CD8-positive, alpha-beta memory T cell (primary cell): ENCODE data around the gene OBP2A. TPM values are rescaled to one million over a fixed set of nuclear protein-coding genes. Genes with fewer than 3 reads are reported as not detected.

Experiments used
- CTCF ChIA-PET: fragments of 350-600 bp; sonication (Branson Sonifier 250); formaldehyde crosslinking; loops from one replicate; lab custom pipeline; 2021; ENCODE audit warnings: antibody characterized with exemption; lab: Charles Lee
- POLR2A ChIA-PET: fragments of 350-600 bp; sonication (Branson Sonifier 250); formaldehyde crosslinking; loops from one replicate; lab custom pipeline; 2021; ENCODE audit warnings: antibody characterized with exemption; lab: Charles Lee
- DNase-seq, 5 donors: peaks; one replicate each; pipeline versions ENCODE4 v3.0.0 to v3.0.0-alpha.2; 2020 to 2022; ENCODE audit warnings: mixed read lengths in 1 of 5
- H3K27ac ChIP-seq: one replicate; pipeline ENCODE4 v1.7.0; 2013; ENCODE audit warnings: low read depth, mild to moderate bottlenecking, low read length, moderate library complexity
- H3K27me3 ChIP-seq: 2 replicates; pipeline ENCODE4 v1.7.0; 2013; ENCODE audit warnings: low read length, mild to moderate bottlenecking; ENCODE audit not compliant: insufficient read depth, poor library complexity, severe bottlenecking
- H3K36me3 ChIP-seq: 2 replicates; pipeline ENCODE4 v1.7.0; 2013; ENCODE audit warnings: mild to moderate bottlenecking, low read length, moderate library complexity; ENCODE audit not compliant: insufficient read depth
- H3K4me1 ChIP-seq: 2 replicates; pipeline ENCODE4 v1.7.0; 2013; ENCODE audit warnings: mild to moderate bottlenecking, low read length, moderate library complexity; ENCODE audit not compliant: insufficient read depth
- H3K4me3 ChIP-seq: 2 replicates; pipeline ENCODE4 v1.7.0; 2013; ENCODE audit warnings: mild to moderate bottlenecking, low read length
- H3K9me3 ChIP-seq: 2 replicates; pipeline ENCODE4 v1.7.0; 2013; ENCODE audit warnings: mild to moderate bottlenecking, low read length
- H3K27ac Mint-ChIP-seq, 8 donors: one replicate each; pipeline ENCODE4 v1.8.0; 2020 to 2021; ENCODE audit warnings: mixed read lengths in 8 of 8, mild to moderate bottlenecking in 6 of 8, inconsistent platforms in 3 of 8, moderate library complexity in 3 of 8
- H3K27me3 Mint-ChIP-seq, 2 donors: one replicate each; pipeline ENCODE4 v1.8.0; 2020 to 2021; ENCODE audit warnings: mixed read lengths in 2 of 2, mild to moderate bottlenecking in 1 of 2, moderate library complexity in 1 of 2
- H3K36me3 Mint-ChIP-seq, 3 donors: one replicate each; pipeline ENCODE4 v1.8.0; 2020 to 2021; ENCODE audit warnings: mixed read lengths in 3 of 3, inconsistent platforms in 1 of 3, mild to moderate bottlenecking in 1 of 3
- H3K4me1 Mint-ChIP-seq, 3 donors: one replicate each; pipeline ENCODE4 v1.8.0; 2020 to 2021; ENCODE audit warnings: mixed read lengths in 3 of 3, inconsistent platforms in 1 of 3, mild to moderate bottlenecking in 1 of 3
- H3K4me3 Mint-ChIP-seq, 7 donors: one replicate each; pipeline ENCODE4 v1.8.0; 2020 to 2021; ENCODE audit warnings: mixed read lengths in 7 of 7, mild to moderate bottlenecking in 6 of 7, moderate library complexity in 4 of 7, inconsistent platforms in 2 of 7
- H3K9me3 Mint-ChIP-seq, 5 donors: one replicate each; pipeline ENCODE4 v1.8.0; 2020 to 2022; ENCODE audit warnings: mixed read lengths in 5 of 5, mild to moderate bottlenecking in 3 of 5, moderate library complexity in 2 of 5, inconsistent platforms in 1 of 5
- polyA plus RNA-seq: library from polyadenylated mRNA; unstranded; fragments of 300-500 nt; fragmentation: Illumina TruSeq; gene quantifications from one replicate; pipeline ENCODE4 v1.2.3, GENCODE V29; 2021
- total RNA-seq, 2 experiments: library from RNA; stranded (reverse); gene quantifications; one replicate each; pipeline ENCODE4 v1.2.3, GENCODE V29; 2021

The OBP2A gene
- total and polyA plus RNA-seq, 3 experiments from 2014 or later, result not detected

DNA sequence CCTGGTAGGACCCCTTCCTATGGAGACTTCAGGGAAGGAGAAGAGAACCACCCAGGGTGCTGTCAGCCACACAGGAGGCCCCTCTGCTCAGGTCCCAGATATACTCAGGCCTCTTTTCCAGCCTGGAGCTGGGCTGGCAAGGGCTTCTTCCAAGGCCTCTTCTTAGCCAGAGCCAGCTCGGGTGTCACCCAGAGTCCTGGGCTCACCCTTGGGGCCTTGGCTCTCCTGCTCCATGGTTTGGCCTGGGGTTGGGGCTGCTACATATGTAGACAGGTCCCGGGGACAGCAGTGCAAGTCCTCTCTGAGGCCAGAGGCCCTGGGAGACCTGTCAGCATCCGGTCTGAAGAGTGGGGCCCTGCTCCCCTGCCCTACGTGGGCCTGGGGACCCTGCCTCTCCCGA lies 38.4 kb downstream of the OBP2A start:
- POLR2A ChIA-PET, result no interaction called here
- H3K27me3 Mint-ChIP-seq, result peaks cover 0 to 20% of the 10 kb centered on the region in 2 donors
- no peak overlapping the region for H3K27ac ChIP-seq
- H3K9me3 Mint-ChIP-seq, result no peaks in the 10 kb centered on the region
- CTCF ChIA-PET, result no interaction called here
- H3K4me3 ChIP-seq, result no peak overlapping the region
- no peaks in the 10 kb centered on the region for H3K36me3 Mint-ChIP-seq
- DNase-seq, result peak in 1 of 5 donors; percentile 25
- H3K27me3 ChIP-seq, result no peaks in the 10 kb centered on the region
- H3K9me3 ChIP-seq, result no peaks in the 10 kb centered on the region
- no peaks in the 10 kb centered on the region for H3K4me1 ChIP-seq
- no peak overlapping the region for H3K27ac Mint-ChIP-seq
- no peaks in the 10 kb centered on the region for H3K36me3 ChIP-seq
- no peak overlapping the region for H3K4me3 Mint-ChIP-seq
- no peaks in the 10 kb centered on the region for H3K4me1 Mint-ChIP-seq

DNA sequence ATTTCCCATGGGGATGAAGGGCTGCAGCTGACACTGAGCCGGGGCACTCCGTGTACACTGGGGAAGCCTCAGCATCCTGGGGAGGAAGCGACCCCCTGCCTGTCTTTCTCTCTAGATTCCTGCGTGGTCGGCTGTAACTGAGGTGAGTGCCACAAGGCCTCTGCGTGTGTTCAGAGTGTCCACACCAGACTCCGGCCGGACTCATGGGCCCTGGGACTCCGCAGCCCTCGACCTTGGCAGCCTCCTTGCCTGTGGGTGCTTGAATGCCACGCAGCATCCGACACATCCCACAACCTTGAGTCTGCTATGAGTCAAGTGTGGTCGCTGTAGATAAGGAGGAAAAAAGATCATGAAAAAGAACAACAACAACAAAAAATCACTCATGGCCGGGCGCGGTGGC lies 39.0 kb downstream of the OBP2A start:
- Mint-ChIP-seq H3K4me1 (no peaks in the 10 kb centered on the region), H3K36me3 (no peaks in the 10 kb centered on the region), H3K4me3 (no peak overlapping the region), H3K27ac (no peak overlapping the region), H3K9me3 (no peaks in the 10 kb centered on the region), H3K27me3 (peaks cover 0 to 24% of the 10 kb centered on the region in 2 donors)
- Histone ChIP-seq H3K9me3 (no peaks in the 10 kb centered on the region), H3K4me1 (no peaks in the 10 kb centered on the region), H3K4me3 (no peak overlapping the region), H3K36me3 (no peaks in the 10 kb centered on the region), H3K27ac (no peak overlapping the region), H3K27me3 (no peaks in the 10 kb centered on the region)
- DNase-seq, result peak in 1 of 5 donors; percentile 29
- ChIA-PET CTCF (no interaction called here), POLR2A (no interaction called here)

DNA sequence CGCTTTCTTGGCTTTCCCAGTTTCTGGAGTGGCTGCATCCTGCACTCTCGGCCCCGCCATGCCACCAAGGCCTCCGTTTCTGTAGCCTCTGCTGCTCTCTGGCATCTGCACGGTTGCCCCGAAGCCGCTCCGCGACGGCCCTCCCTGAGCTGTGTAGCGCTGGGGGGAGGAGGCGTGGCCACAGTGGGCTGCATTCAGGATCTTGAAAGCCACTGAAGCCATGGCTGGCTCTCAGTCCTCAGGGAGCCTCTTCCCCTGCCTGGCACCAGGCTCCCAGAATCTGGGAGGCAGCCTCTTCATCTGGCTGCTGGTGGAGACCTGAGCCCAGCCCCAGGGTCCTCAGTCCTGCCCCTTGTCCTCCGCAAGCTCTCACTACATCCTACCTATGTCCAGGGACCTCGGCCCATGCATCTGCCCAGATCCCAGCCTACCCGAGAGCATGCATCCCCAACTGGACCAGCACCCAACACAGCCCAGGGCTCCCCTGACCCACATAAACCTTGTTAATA lies 40.7 kb downstream of the OBP2A start:
- peak in 1 of 5 donors; percentile 28 for DNase-seq
- no peak overlapping the region for H3K27ac Mint-ChIP-seq
- H3K4me1 Mint-ChIP-seq, result no peaks in the 10 kb centered on the region
- Histone ChIP-seq H3K27ac (no peak overlapping the region), H3K9me3 (no peaks in the 10 kb centered on the region), H3K4me1 (no peaks in the 10 kb centered on the region), H3K27me3 (no peaks in the 10 kb centered on the region), H3K36me3 (no peaks in the 10 kb centered on the region), H3K4me3 (no peak overlapping the region)
- H3K9me3 Mint-ChIP-seq, result no peaks in the 10 kb centered on the region
- CTCF ChIA-PET, result no interaction called here
- H3K4me3 Mint-ChIP-seq, result no peak overlapping the region
- H3K27me3 Mint-ChIP-seq, result peaks cover 0 to 32% of the 10 kb centered on the region in 2 donors
- POLR2A ChIA-PET, result no interaction called here
- no peaks in the 10 kb centered on the region for H3K36me3 Mint-ChIP-seq

DNA sequence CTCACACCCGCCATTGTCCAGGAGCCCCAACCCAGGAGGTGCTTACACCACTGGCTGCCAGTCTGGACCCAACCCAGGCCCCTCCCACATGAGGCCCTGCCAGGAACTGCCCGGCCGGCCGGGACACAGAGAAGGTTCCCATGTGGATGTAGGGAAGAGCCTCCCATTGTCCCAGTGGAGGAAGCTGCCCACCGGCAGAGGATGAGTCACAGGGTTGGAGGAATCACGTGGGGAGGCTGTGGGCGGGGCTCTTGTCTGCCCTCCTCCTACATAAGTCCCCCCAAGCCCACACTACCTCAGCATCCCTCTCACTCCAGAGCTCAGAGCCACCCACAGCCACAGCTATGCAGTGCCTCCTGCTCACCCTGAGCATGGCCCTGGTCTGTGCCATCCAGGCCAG lies 41.7 kb downstream of the OBP2A start:
- Mint-ChIP-seq H3K4me1 (no peaks in the 10 kb centered on the region), H3K27ac (no peak overlapping the region), H3K9me3 (no peaks in the 10 kb centered on the region), H3K36me3 (no peaks in the 10 kb centered on the region), H3K27me3 (peaks cover 3 to 26% of the 10 kb centered on the region in 2 donors), H3K4me3 (no peak overlapping the region)
- Histone ChIP-seq H3K36me3 (no peaks in the 10 kb centered on the region), H3K4me1 (no peaks in the 10 kb centered on the region), H3K27ac (no peak overlapping the region), H3K27me3 (no peaks in the 10 kb centered on the region), H3K9me3 (no peaks in the 10 kb centered on the region), H3K4me3 (no peak overlapping the region)
- ChIA-PET CTCF (no interaction called here), POLR2A (no interaction called here)
- no peak for DNase-seq

DNA sequence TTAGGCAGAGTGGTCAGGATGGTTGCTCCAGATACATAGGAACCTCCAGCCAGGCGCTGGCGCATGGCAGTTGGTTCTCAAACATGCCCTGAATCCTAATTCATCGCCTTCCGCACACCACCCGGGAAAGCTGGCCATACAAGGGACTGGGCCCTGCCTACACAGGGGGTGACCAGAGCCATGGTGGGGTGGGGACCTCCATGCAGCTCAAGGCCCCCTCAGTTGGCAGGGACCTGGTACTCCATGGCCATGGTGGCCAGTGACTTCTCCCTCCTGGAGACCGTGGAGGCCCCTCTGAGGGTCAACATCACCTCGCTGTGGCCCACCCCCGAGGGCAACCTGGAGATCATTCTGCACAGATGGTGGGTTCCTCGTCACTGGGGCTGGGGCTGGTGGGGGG lies 42.4 kb downstream of the OBP2A start:
- H3K27me3 ChIP-seq, result no peaks in the 10 kb centered on the region
- no peak overlapping the region for H3K4me3 ChIP-seq
- no peaks in the 10 kb centered on the region for H3K9me3 ChIP-seq
- no peak overlapping the region for H3K4me3 Mint-ChIP-seq
- no peaks in the 10 kb centered on the region for H3K9me3 Mint-ChIP-seq
- H3K27ac Mint-ChIP-seq, result no peak overlapping the region
- ChIA-PET CTCF (no interaction called here), POLR2A (no interaction called here)
- H3K36me3 ChIP-seq, result no peaks in the 10 kb centered on the region
- peak in 1 of 5 donors; percentile 30 for DNase-seq
- H3K27me3 Mint-ChIP-seq, result peaks cover 3 to 23% of the 10 kb centered on the region in 2 donors
- H3K27ac ChIP-seq, result no peak overlapping the region
- H3K36me3 Mint-ChIP-seq, result no peaks in the 10 kb centered on the region
- H3K4me1 Mint-ChIP-seq, result no peaks in the 10 kb centered on the region
- H3K4me1 ChIP-seq, result no peaks in the 10 kb centered on the region

DNA sequence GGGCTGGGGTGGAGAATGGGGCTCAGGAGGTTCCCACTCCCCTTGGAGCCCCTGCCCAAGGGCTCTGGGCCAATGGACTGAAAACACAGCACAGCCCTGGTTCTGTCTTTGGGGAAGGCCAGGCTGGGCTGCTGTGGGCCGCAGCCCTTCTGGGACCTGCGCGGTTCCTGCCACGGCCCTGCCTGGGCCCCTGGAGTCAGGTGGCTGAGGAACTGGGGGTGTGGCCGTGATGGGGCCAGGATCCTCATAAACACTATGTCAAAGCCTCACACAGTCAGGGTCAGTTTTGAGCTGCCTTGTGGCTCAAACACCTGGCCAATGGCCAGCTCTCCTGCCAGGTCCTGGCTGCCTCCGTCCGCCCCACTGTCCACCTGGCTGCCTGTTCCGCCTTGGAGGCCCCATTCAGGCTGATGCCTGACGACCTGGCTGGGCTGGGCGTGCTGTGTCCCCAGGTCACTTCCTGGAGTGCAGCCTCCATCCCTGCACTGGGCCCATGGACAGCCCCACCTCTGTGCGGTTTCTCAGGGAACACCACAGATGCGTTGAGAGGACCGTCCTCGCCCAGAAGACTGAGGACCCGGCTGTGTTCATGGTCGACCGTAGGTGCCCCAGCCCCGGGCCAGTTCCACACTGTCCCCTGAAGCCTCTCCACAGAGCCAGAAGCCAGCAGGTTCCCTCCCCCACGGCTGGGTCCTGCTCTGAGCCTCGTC lies 43.1 kb downstream of the OBP2A start:
- Mint-ChIP-seq H3K27ac (no peak overlapping the region), H3K9me3 (no peaks in the 10 kb centered on the region), H3K4me3 (peak overlapping the region in 1 of 7 donors; percentile 8), H3K27me3 (peaks cover 3 to 20% of the 10 kb centered on the region in 2 donors), H3K36me3 (no peaks in the 10 kb centered on the region), H3K4me1 (no peaks in the 10 kb centered on the region)
- no peaks in the 10 kb centered on the region for H3K9me3 ChIP-seq
- DNase-seq, result peak in 1 of 5 donors; percentile 17
- H3K27me3 ChIP-seq, result no peaks in the 10 kb centered on the region
- ChIA-PET CTCF (no interaction called here), POLR2A (no interaction called here)
- no peaks in the 10 kb centered on the region for H3K36me3 ChIP-seq
- no peak overlapping the region for H3K4me3 ChIP-seq
- no peak overlapping the region for H3K27ac ChIP-seq
- no peaks in the 10 kb centered on the region for H3K4me1 ChIP-seq

DNA sequence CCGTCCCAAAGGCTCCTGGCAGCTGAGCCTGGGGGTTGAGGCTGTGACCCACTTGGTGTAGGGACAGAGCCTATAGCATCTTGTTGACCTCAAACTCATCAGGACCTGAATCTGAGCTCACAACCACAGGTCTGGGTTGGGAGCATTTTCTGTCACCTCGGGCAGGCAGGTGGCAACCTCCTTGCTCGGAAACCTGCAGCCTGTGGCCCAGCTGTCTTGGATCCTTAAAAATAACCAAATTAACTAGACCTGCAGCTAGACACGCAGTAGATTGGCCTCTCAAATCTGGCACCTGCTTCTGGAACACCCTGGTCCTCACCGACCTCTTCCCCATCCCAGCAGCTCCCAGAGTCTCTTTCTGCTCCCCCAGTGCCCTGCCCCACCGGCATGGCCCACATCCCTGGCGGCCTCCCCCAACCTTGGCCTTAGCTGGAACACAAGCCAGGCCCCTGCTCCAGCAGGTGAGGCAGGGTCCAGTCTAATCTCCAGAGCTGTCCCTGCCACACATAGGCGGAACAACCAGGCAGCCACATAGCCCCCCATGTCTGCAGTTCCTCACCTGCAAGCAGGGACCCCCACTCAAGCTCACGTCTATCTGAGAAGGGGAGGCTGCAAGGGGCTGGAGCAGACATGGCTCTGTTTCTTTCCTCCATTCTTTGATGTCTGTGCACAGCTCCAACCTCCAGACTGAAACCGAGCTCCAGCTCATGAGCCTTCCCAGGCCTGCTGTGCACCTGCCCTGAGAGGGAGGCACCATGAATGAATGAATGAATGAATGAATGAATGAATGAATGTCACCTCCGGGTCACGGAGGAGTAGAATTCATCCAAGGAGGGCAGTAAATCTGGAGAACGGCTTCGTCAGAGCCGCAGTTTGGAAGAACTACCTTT lies 43.9 kb downstream of the OBP2A start:
- CTCF ChIA-PET, result no interaction called here
- Mint-ChIP-seq H3K36me3 (no peaks in the 10 kb centered on the region), H3K4me1 (no peaks in the 10 kb centered on the region)

DNA sequence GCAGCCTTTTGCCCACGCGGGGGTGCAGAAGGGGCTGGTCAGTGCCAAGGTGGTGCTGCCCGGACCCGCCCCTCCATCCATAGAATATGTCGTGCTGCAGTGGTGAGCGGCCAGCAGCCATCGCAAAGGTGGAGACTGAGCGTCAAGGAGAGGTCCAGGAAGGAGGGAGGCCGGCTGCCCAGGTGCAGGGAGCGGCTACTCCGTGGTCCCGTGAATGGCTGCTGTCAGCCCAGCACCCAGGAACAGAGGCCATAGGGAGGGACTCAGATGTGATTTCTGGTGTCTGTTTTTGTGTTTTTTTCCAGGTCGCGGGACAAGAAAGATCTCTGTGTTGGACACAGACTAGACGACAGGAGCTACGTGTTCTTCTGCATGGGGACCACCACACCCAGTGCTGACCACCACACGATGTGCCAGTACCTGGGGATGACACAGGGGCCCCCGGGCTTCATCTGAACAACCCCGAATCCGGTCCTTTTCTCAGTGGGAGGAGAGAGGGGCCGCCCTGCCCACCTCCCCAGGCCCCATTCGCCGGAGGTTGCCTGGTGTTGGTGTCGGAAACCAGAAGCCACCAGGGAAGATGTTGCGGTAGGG lies 44.7 kb downstream of the OBP2A start:
- Mint-ChIP-seq H3K27ac (no peak overlapping the region), H3K27me3 (peaks cover 3 to 13% of the 10 kb centered on the region in 2 donors), H3K4me1 (no peaks in the 10 kb centered on the region), H3K36me3 (no peaks in the 10 kb centered on the region), H3K9me3 (peaks cover 0 to 3% (median 0%) of the 10 kb centered on the region in 5 donors), H3K4me3 (no peak overlapping the region)
- Histone ChIP-seq H3K9me3 (no peaks in the 10 kb centered on the region), H3K36me3 (no peaks in the 10 kb centered on the region), H3K27ac (no peak overlapping the region), H3K4me1 (no peaks in the 10 kb centered on the region), H3K27me3 (no peaks in the 10 kb centered on the region), H3K4me3 (no peak overlapping the region)
- ChIA-PET POLR2A (no interaction called here), CTCF (no interaction called here)
- DNase-seq, result peak in 1 of 5 donors; percentile 28

More for the DNA sequence above, 43.9 kb downstream of the OBP2A start:
- no peaks in the 10 kb centered on the region for H3K9me3 ChIP-seq
- H3K27me3 Mint-ChIP-seq, result peaks cover 3 to 16% of the 10 kb centered on the region in 2 donors
- H3K4me3 ChIP-seq, result no peak overlapping the region
- no peaks in the 10 kb centered on the region for H3K27me3 ChIP-seq
- POLR2A ChIA-PET, result no interaction called here
- H3K27ac Mint-ChIP-seq, result no peak overlapping the region
- DNase-seq, result peak in 1 of 5 donors; percentile 11
- H3K36me3 ChIP-seq, result no peaks in the 10 kb centered on the region
- H3K9me3 Mint-ChIP-seq, result peaks cover 0 to under 1% (median 0%) of the 10 kb centered on the region in 5 donors
- H3K4me3 Mint-ChIP-seq, result no peak overlapping the region
- no peak overlapping the region for H3K27ac ChIP-seq
- no peaks in the 10 kb centered on the region for H3K4me1 ChIP-seq
